ENCODE data around the gene CDK2.
A peak's percentile ranks its signal among the peaks of the same experiment; 100 is the strongest.

The CDK2 gene

DNA sequence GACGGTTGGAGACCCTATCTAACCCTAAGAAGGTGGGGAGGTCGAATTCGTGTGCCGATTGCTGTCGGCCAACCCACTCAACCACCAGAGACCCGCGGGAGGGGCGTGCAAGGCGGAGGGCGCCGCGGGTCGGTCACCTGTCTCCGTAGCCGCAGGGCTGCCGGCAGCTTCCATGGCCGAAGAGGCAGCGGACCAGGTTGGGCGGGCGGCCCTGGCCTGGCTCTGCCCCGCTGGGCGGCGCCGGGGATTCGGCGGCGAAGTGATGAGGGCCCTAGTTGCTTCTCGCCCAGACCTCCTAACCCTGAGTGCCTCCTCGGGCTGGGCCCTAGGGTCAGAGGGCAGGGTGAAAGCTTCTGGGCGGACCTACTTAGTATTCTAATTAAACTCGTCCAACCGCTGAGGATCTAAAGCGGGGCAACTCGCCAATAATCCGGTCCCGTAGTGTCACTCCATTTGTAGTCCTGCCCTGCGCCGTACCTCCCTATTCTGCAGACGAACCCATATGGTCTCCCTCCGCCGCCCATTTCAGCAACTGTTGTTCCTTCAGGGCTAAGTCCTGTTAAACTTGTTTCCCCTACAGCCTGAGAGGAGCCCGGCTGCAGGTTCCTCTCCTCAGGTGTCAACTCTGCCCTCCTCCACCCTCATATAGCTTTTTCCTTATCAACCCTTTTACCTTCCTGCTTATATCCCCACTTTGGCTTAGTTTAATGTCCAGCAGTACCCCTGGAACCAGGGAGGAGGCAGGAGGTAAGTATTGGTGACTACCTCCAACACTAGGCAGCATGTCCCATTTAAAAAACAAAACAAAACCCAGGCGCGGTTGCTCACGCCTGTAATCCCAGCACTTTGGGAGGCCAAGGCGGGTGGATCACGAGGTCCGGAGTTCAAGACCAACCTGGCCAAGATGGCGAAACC is 38.8 kb upstream of the CDK2 start, which contains the start of gene PYM1:
Gene PYM1 (minus strand): TSS at position 307 of the 915 bp plus-strand sequence. CDS start 133 bp downstream, at position 174.
- no peak for TF ChIP-seq EZH2 (IDR thresholded peaks at IDR 0.05; ENCODE audit: borderline replicate concordance, low read depth, low read length, severe bottlenecking)
- peak; percentile 18 for TF ChIP-seq CTCF (IDR thresholded peaks at IDR 0.05; ENCODE audit: borderline replicate concordance, extremely low read depth, low read length, poor library complexity, severe bottlenecking)
- no peaks in the 10 kb centered on the region for H3K27me3 ChIP-seq (ENCODE audit: insufficient read depth, low read length, poor library complexity)
- peak within 1 kb of the TSS; percentile 70 to 78 for H3K4me3 ChIP-seq (ENCODE audit: low read depth in 1 of 2, low read length in 2 of 2)
- ATAC-seq (ENCODE audit: insufficient read depth, low read depth) (peak; percentile 29), DNase-seq (peak; percentile 92)
- peaks cover 39% of the 10 kb centered on the region for H3K36me3 ChIP-seq (ENCODE audit: insufficient read depth, low read length)
- H3K4me2 ChIP-seq (ENCODE audit: insufficient read depth, low read length): peak within 1 kb of the TSS; percentile 94
- H3K4me1 ChIP-seq (ENCODE audit: insufficient read depth, low read length): peaks cover 63% of the 10 kb centered on the region
- H4K20me1 ChIP-seq (ENCODE audit: insufficient read depth, low read length): peaks cover 14% of the 10 kb centered on the region
- peak within 1 kb of the TSS; percentile 99 for H3K27ac ChIP-seq (ENCODE audit: low read length)
- peak within 1 kb of the TSS; percentile 77 for H2AFZ ChIP-seq (ENCODE audit: low read depth, low read length)
- peak within 1 kb of the TSS; percentile 99 for H3K9ac ChIP-seq (ENCODE audit: low read depth, low read length)
- no peaks in the 10 kb centered on the region for H3K9me3 ChIP-seq (ENCODE audit: insufficient read depth, low read length, severe bottlenecking)
- H3K79me2 ChIP-seq (ENCODE audit: insufficient read depth, low read length): peaks cover 77% of the 10 kb centered on the region

- peak overlapping the region; percentile 99 for H3K9ac ChIP-seq (ENCODE audit: low read depth, low read length)
- peak overlapping the region; percentile 99 for H3K27ac ChIP-seq (ENCODE audit: low read length)
- peak overlapping the region in 1 of 2 experiments; percentile 70; a peak in 2 of 4 replicates for H3K4me3 ChIP-seq (ENCODE audit: low read depth in 1 of 2, low read length in 2 of 2)
- no peaks in the 10 kb centered on the region for H3K9me3 ChIP-seq (ENCODE audit: insufficient read depth, low read length, severe bottlenecking)
- DNase-seq (peak; percentile 99), ATAC-seq (ENCODE audit: insufficient read depth, low read depth) (peak; percentile 68)
- peaks cover 79% of the 10 kb centered on the region for H3K79me2 ChIP-seq (ENCODE audit: insufficient read depth, low read length)
- H3K27me3 ChIP-seq (ENCODE audit: insufficient read depth, low read length, poor library complexity): no peaks in the 10 kb centered on the region
- TF ChIP-seq CTCF (IDR thresholded peaks at IDR 0.05; ENCODE audit: borderline replicate concordance, extremely low read depth, low read length, poor library complexity, severe bottlenecking): no peak
- no peak for TF ChIP-seq EZH2 (IDR thresholded peaks at IDR 0.05; ENCODE audit: borderline replicate concordance, low read depth, low read length, severe bottlenecking)
- H2AFZ ChIP-seq (ENCODE audit: low read depth, low read length): peak overlapping the region; percentile 31; the same call in 1 of the 2 replicates
- H3K4me1 ChIP-seq (ENCODE audit: insufficient read depth, low read length): peaks cover 72% of the 10 kb centered on the region
- H3K36me3 ChIP-seq (ENCODE audit: insufficient read depth, low read length): peaks cover 42% of the 10 kb centered on the region
- peak overlapping the region; percentile 94 for H3K4me2 ChIP-seq (ENCODE audit: insufficient read depth, low read length)
- H4K20me1 ChIP-seq (ENCODE audit: insufficient read depth, low read length): peaks cover 28% of the 10 kb centered on the region
These were observed 37.3 kb upstream of the CDK2 start for GRCh38 chr12:55929306-55929791.

DNA sequence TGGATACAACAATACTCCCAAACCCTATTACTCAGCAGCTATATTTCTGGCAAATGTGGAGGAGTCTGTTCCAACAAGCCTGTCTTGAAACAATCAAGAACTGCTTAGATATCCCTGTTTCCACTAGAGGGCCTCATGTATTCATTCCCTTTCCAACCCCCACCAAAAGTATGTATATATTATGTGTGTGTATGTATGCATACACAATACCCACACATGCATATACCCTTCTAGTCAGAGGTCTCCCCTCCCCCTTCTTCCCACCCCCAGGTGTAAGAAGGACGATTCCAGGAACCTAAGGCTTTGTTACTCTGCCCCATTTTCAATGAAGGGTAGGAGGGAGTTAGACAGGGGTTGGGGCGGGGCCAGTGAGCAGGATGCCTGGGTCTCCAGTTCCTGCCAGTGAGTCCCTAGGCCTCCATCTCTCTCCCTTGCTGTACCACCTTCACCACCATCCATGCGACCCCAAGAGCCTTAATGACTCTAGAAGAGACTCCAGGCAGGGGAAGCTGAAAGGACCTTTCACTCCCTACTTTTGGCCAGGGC is 35.8 kb upstream of the CDK2 start, which contains the start of gene DGKA:
Gene DGKA (plus strand): TSS at position 392 of the 546 bp plus-strand sequence. CDS start 5,342 bp downstream, outside the sequence.
- peaks cover 43% of the 10 kb centered on the region for H4K20me1 ChIP-seq (ENCODE audit: insufficient read depth, low read length)
- H3K27ac ChIP-seq (ENCODE audit: low read length): peak within 1 kb of the TSS; percentile 96
- peak within 1 kb of the TSS; percentile 74 to 80 for H3K4me3 ChIP-seq (ENCODE audit: low read depth in 1 of 2, low read length in 2 of 2)
- H3K36me3 ChIP-seq (ENCODE audit: insufficient read depth, low read length): peaks cover 46% of the 10 kb centered on the region
- DNase-seq: peak; percentile 97
- peak within 1 kb of the TSS; percentile 94 for H3K4me2 ChIP-seq (ENCODE audit: insufficient read depth, low read length)
- peak within 1 kb of the TSS; percentile 88 for H3K9ac ChIP-seq (ENCODE audit: low read depth, low read length)
- H3K27me3 ChIP-seq (ENCODE audit: insufficient read depth, low read length, poor library complexity): no peaks in the 10 kb centered on the region
- peaks cover 69% of the 10 kb centered on the region for H3K4me1 ChIP-seq (ENCODE audit: insufficient read depth, low read length)
- H2AFZ ChIP-seq (ENCODE audit: low read depth, low read length): peak within 1 kb of the TSS; percentile 52
- peak; percentile 83 for TF ChIP-seq CTCF (IDR thresholded peaks at IDR 0.05; ENCODE audit: borderline replicate concordance, extremely low read depth, low read length, poor library complexity, severe bottlenecking)
- no peak for TF ChIP-seq EZH2 (IDR thresholded peaks at IDR 0.05; ENCODE audit: borderline replicate concordance, low read depth, low read length, severe bottlenecking)
- peaks cover 79% of the 10 kb centered on the region for H3K79me2 ChIP-seq (ENCODE audit: insufficient read depth, low read length)
- peak; percentile 60 for ATAC-seq (ENCODE audit: insufficient read depth, low read depth)
- no peaks in the 10 kb centered on the region for H3K9me3 ChIP-seq (ENCODE audit: insufficient read depth, low read length, severe bottlenecking)

Measured in DND-41 (cell line).